Fibroblast of peridontal ligament (primary cell): ENCODE results near the gene RASSF1.

Experiments used
- DNase-seq: peaks from one replicate; pipeline ENCODE4 v3.0.0-alpha.2; 2010; ENCODE audit errors: extremely low read depth

Gene RASSF1

DNA sequence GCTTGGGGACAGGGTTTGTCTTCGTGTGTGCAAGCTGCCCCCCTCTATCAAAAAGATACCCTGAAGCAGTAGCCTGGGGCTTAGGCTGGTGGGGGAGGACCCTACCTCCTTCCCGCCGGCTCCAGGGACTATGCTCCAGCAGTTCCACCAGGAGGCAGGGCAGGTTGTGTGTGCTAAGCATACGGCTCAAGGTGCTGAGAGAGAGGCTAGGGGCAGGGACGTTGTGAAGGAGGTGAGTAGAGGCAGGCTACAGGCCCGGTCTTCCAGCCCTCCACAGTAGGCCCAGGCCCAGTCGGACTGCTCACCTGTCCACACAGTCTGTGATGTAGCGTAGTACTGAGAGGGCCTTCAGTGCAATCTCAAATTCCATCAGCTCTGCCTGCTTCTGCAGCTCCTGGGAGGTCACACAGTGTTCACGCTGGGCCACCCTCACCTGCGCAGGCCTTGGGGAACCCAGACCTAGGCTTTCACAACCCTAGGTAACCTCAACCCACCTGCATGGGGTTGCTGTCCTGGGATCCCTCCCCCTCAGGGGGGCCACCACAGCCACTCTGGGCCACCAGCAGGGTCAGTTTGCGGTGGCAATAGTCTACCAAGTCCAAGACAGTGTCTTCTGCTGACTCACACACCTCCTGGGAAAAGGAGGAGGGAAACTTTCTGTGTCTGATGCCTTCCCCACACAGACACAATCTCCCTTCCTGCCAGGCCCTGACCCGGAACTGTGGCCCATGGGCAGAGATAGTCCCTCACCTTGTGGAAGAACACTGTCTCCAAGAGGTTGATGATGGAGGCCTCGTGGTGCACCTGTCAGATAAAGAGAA is 2.4 kb upstream of the RASSF1 start:
- no peak for DNase-seq

DNA sequence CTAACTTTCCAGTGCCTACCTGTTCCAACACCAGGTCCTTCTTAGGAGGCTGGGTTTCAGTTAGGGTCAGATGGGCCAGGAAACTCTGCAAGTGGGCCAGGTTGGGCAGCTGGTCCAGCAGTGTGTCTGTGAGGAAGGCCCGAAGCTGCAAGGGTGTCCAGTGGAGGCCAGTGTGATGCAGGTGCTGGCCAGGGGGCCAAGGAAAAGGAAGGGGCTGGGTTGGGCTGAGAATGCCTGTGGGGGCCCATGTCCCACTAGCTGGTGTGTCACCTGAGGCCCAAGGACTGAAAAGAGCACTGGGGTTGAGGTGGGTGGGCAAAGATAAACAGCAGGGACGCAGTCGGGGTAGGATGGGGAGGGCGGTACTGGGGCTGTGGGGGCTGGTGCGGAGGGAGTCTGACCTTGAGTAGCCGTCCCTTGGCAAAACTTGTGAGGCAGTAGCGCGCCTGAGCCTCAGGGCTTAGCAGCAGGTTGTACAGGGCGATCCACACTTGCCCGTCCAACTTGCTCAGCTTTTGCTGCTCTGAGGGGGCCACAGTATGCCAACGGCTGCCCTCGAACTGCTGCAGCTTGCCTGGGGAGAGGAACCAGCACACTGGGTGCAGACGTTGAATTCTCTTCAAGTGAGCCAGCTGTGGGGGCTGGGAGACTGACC is 1.5 kb upstream of the RASSF1 start:
- no peak for DNase-seq

DNA sequence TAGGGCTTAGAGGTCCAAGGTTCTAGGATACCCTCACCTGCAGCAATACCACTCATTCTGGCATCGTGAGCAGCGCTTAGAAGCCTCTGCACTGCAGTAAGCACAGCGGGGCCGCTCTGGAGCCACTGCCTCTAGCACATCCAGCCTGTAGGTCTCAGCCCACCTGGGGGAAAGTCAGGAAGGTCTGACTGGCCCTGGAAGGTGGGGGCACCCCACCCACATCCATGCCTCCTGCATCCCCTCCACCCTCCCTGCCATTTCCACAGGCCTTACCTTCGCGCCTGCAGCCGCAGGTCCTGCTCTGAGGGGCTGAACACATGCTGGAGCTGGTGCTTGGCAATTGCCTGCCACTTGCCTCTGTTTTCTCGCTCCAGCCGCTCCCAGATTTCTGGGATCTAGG is 901 bp upstream of the RASSF1 start:
- no peak for DNase-seq

DNA sequence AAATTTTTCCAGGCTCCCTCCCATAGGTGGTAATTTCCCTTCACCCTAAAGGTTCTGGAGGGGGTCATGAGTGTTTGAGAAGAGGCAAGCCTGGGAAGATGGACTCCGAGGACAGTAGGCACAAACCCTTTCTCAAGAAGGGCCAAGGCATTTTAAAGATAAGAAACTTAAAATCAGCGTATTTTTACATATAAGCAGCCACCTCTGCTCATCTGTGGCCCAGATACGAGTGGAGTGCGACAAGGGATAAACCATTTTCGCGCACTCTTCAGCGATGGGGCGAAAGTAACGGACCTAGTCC is 539 bp downstream of the RASSF1 start:
- DNase-seq, result no peak

DNA sequence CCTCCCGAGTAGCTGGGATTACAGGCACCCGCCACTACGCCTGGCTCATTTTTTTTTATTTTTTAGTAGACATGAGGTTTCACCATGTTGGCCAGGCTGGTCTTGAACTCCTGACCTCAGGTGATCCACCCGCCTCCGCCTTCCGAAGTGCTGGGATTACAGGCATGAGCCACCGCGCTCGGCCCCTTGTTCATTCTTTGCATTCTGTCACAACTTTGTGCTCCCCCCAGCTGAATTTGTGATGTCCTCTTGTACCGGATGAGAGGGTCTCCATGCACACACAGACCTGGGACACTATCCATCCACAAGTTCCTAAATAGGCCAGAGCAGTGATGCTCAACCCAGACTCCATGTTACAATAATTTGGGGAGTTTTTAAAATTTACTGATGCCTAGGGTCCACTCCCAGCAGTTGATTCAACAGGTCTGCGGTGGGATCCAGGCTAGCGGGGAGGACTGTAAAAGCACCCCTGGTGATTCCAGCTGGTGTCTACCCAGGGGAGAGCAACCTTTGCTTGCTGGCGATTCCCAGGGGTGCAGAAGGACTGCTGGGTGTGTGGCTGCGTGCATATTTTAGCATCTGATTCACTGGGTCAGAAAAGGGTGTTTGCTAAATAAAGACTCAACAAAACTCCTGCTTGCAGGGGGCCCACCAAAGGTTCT is 1.0 kb downstream of the RASSF1 start:
- DNase-seq, result peak; percentile 36

DNA sequence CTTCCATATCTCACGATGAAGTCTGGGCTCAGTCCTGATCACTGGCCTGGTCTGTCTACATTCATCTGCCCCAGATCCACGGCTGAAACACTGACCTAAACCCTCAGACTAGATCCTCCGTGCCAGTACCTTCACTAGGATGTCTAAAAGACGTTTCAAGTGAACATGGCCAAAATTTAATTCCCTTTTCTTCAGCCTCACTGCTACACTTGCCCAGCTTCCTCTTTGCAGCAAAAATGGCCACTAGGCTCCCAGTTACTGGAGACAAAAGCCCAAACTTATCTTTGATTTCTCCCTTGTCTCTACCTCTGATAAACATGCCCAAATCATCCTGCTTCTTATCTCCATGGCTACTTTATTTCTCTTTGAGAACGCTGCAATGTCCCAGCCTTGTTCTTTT is 1.7 kb downstream of the RASSF1 start:
- DNase-seq, result no peak

DNA sequence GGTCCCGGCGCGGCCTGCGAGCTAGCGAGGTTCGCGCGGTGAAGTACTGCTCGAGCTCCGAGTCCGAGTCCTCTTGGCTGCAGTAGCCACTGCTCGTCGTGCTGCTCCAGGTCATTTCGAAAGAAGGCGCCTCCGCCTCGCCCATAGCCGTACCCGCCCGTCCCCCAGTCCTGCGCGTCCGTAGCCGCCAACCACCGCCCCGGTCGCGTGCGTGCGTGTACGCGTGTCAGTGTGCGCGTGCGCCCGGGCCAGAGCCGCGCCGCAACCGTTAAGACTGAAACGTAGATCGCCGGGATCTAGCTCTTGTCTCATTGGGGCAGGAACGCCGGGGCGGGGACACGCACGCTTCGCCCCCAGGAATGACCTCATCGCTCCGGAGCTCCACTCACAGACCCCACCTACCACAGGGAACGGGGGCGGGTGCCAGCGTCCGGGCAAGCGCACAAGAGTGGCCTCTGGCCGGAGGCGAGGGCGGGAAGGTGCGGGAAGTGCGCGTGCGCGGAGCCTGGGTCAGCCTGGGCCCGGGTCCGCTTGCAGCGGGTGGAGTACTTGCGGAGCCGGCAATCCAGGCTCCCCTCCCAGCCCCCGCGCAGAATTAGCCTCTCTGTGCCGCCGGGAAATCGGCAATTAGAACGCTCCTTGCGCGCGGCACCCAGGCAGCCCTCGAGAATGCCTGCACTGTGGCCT is 3.3 kb downstream of the RASSF1 start:
- DNase-seq, result peak; percentile 99

DNA sequence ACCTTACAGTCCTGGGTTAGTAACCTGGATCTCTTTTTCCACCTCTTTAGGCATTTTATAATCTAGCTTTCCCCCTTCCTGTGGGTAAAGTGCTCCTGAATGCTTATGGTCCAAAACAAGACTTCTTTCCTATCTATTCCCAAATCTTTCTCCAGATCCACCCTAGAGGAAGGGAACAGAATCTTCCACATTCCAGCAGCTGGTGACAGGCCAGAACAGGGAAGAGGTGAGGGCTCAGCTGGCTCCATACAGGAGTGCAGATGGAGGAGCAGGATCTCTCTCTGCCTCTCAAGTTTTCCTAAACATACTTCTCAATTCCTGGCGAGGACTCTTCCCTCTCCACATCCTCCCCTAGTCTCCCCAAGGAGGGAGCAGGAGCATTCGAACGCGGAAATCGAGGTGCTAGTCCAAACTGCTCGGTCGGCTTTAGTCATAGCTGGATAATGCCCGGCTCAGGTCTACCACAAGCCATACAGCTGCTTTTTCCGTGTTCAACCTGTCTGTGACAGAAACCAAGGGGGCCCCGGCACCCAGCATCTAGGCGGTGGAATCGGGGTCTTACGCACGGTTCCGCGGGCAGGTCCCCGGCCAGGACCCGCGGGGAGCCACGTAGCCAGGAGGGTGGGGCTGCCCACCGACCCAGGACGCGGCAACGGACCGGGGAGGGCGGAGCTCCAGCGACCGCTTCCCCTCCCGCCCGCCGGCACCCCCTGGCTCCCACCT is 4.0 kb downstream of the RASSF1 start:
- peak; percentile 30 for DNase-seq

DNA sequence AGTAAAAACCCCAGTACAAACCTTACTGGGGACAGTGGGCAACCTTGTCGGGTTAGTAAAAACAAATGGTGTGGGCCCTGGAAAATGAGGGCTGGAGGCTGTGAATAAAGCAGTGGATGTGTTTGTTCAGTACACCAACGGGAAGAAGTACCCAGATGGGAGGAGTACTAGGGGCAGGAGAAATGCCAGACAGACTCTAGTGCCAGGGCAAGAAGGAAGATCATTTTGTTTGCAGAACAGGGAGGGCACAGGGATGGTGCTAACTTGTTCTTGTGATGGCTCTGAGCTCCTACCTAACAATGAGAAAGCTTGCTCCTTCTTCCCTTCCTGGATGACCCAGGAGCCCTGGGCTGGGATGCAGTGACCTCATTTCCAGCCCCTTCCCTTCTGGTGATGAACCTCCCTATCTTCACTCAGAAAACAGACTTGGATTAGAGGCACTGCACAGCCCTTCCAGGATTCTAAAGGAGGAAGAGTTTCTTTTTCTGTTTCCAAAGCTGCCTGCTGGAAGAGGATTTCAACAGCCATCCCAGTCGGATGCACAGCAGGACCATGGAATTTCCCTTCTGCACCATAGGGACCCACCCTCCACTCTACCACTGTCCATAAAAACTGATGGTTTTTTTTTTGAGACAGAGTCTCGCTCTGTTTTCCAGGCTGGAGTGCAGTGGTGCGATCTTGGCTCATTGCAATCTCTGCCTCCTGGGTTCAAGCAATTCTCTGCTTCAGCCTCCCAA is 6.1 kb downstream of the RASSF1 start:
- DNase-seq, result no peak

DNA sequence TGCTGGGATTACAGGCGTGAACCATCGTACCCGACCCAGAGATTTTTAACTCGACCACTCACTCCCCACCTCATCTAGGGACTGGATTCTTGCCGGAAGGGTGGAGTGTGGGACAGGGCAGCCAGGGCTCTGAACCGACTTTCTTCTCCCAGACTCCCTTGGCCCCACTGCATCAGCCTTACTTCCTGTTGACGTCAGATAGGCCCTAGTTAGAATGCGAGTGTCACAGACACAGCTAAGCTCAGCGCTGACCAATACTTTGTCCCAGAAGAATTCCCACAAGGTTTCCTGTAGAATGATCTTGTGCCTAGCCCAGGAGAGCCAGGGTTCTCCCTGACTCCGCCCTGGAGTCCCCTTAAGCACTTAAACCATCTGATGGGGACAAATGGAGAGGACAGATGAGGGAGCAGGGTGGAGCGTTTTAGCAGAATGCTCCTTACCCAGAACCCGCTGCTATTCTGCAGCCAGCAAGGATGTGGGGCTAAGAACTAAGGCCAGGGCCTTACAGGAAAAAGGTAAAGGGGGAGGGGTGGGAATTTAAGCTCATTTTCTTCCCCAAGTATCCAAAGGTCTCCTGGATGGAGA is 6.8 kb downstream of the RASSF1 start:
- DNase-seq, result peak; percentile 51

DNA sequence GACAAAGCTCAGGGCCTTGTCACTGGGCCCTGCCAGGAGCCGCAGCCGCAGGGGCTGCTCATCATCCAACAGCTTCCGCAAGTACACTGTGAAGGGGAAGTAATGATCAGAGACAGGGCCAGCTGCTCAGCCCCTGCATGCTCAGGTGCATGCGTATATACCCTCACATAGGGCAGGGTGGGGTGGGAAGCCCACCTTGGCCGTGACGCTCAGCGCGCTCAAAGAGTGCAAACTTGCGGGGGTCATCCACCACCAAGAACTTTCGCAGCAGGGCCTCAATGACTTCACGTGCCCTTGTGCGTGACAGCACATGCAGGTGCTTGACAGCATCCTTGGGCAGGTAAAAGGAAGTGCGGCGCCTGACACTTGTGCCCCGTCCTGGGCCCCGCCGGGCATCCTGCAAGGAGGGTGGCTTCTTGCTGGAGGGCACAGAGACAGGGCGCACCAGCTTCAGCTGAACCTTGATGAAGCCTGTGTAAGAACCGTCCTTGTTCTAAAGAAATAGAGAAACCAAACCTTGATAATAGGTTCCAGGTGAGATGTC is 9.2 kb downstream of the RASSF1 start:
- DNase-seq, result no peak

DNA sequence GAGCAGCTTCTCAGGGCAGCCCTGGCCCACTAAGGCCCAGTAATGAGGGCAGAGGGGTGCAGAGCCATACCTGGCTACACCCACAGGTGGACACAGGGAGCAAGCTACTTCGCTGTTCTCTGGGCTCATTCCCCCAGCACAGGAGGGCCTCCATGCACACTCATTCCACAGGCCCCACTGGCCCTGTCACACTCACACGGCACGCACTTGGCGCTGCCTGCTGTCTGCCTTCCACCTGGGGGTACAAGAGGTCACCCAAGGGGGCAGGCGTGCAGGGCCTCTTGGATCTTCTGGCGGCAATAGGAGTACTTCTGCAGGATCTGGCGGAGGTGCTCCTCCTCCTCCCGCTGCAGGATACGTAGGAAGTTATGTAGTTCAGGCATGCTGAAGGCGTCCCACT is 10.3 kb downstream of the RASSF1 start:
- DNase-seq, result no peak

DNA sequence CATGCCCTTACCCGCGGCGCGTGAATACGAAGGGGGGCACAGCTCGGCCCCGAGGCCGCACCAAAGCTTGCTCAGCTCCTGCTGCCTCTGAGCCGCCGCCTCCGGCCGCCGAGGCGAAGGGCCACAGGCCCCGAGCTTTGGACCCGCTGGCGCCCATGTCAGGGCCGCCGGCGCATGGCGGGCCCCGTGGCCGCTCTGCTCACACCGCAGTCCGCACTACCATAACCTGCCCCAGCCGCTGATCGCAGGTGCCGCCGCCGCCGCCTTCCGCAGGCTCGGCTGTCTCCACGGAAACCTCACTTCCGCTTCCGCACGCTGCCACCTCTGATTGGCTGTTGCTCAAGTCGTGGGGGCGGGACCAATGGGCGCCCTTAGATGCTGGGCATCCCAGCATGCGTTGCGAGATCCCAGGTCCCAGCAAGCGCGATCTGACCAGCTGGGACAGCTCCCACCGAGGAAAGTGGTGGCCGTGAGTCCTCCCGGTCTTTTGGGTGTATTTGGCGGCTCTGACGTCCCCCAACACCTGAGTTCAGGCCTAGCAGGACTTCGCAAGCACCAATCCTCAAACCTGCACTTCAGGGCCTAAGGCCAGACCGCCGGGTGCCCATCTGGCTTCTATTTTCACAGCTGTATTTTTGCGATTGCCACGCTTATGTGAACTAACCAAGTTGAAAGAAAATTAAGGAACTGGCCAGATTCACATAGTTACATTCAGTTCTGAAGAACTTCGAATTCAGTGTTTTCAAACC is 12.5 kb downstream of the RASSF1 start, which contains the start of gene TUSC2:
Gene TUSC2 (minus strand): TSS at position 281 of the 749 bp plus-strand sequence. CDS start 124 bp downstream, at position 157.
- peak; percentile 93 for DNase-seq

DNA sequence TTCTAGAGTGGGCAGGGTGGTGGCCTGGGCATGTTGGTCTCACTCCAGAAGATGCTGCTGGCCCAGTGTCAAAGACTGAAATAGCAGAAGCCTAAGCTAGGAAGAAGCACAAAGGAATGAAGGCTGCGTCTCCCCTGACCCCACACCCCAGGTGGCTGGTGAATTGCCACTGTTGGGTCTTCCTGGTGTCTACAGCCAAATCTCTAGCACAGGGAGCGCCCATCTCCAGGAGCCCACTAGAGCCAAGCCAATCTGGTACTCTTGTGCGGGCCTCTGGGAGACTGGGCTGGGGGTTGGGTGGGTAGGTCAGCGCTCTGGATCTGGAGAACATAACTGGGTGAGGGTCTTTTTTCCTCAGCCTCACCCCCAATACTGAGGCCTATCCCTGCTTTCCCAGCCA is 13.5 kb downstream of the RASSF1 start:
- no peak for DNase-seq

DNA sequence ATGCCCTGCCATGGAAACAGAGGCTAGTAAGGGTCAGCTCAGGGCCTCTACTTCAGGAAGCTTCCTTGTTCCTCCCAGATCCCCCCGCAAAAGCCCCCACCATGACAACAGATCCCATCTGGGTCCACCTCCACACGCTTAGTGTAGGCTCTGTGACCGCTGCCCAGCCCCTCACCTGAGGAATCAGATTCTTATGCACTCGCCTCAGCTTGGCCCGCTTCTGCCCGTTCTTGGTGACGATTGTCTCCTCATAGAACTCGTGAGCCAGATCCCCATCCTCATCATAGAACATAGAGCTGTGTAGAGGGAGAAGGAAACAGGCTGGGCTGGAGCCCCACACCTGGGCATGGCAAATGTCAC is 14.5 kb downstream of the RASSF1 start:
- DNase-seq, result no peak

DNA sequence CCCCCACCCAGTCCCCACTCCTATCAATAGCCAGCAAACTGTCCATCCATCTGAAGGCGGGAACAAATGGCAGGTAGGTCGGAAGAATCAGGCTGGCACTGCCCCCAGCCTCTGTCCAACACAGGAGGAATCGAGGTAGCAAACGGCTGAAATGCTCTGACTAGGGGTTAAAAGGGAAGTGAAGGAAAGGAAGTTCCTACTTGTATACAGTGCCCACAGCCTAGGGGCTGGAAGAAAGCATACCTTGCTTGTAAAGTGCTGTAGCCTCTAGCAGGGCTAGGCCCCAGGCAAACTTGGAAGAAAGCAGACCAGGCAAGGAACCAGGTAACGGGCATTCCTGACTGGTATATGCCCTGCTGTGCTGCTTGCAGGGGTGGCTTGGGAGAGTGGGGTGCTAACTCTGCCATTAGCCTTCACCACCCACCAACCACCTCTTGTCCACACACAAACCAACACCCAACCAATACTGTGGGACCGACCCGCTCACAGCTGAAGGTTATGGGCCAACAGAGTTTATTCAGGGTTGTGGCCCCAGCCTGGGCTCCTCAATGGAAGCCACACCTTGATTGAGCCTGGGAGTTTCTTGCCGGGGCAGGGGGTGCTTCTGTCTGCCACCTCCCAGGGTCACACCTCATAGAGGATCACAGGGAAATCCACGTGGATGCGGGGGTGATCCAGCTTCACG is 15.0 kb downstream of the RASSF1 start:
- DNase-seq, result no peak

DNA sequence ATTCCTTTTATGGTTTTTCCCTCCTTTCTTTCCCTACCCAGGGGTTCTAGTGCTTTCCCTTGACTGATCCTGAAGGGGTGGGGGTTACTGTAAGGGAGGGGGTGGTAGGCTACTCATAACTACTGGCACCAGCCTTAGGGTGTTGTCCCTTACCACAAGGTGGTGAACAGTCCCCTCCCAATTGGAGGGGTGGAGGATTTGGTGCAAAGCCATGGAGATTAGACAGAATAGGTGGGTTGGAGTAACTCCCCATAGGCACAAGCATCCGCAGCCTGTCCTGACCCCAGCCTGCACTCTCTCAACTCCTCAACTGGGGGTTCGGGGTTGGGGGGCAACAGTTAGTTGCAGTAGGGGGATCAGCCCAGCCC is 15.5 kb downstream of the RASSF1 start:
- DNase-seq, result no peak

DNA sequence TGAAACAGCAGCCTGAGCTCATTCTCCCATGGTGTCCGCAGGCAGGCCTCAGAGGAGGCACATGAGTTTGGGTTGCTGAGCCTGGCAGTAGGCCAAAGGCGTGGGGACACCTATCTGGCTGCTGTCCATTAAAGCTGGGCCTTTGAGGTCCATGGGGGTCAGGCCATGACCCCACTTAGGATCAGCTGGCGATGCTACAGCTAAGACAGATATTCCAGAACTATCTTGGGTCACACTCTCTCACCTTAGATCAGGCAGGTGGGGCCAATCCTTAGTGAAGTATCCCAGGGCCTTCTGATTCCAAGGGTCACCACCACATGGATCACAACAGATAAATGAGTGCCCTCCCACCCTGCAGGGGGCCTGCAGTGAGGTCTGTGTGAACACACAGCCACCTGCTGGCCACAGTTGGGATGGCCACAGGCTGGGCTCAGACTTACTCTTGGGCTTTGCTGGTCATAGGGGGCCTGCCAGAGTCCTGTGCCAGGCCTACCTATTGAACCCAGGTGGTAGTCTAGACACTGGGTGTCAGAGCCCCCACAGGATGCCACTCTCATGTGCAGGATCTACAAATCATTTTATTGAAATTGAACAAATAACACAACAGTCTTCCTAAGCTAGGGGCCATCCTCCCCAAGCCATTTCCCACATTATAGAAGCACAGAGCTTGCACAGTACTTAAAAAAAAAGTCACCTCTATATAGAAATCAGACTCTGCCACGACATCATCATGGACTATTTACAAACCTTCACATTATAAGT is 16.1 kb downstream of the RASSF1 start:
- DNase-seq, result peak; percentile 60
